Caco-2 (cell line): ENCODE results near the gene MTERF4. TPM values are rescaled to one million over a fixed set of nuclear protein-coding genes. Genes with fewer than 3 reads are reported as not detected.

Experiments
- BruUV-seq: library from RNA; stranded (reverse); fragments of 400-500 nt; replicated peaks from 2 replicates; lab custom pipeline; 2021; lab: Mats Ljungman, UMichigan
- CTCF ChIA-PET: fragments of 300-600 bp; sonication (Branson Sonifier 250); formaldehyde crosslinking; loops from one replicate; lab custom pipeline; 2022; ENCODE audit warnings: antibody characterized with exemption; lab: Charles Lee
- POLR2A ChIA-PET: fragments of 300-600 bp; sonication (Branson Sonifier 250); formaldehyde crosslinking; loops from one replicate; lab custom pipeline; 2022; ENCODE audit warnings: antibody characterized with exemption; lab: Charles Lee
- DNase-seq, 2 experiments: peaks; one replicate each; pipeline versions ENCODE4 v3.0.0 to v3.0.0-alpha.2; 2020 to 2022
- H3K27me3 ChIP-seq: replicated peaks from 2 replicates; pipeline ENCODE4 v1.6.0; 2011; ENCODE audit warnings: low read length; ENCODE audit not compliant: control insufficient read depth, insufficient read depth
- H3K36me3 ChIP-seq: 2 replicates; pipeline ENCODE4 v1.5.1; 2011; ENCODE audit warnings: low read length; ENCODE audit not compliant: control insufficient read depth, insufficient read depth
- H3K4me1 ChIP-seq: fragments of 250-450 bp; sonication (Bioruptor Pico); 2 replicates; pipeline ENCODE4 v1.5.1; 2020; ENCODE audit warnings: mild to moderate bottlenecking
- H3K4me3 ChIP-seq: 2 replicates; pipeline ENCODE4 v1.5.1; 2011; ENCODE audit warnings: low read depth, mild to moderate bottlenecking, control low read depth, low read length
- H3K9me3 ChIP-seq: fragments of 250-450 bp; sonication (Bioruptor Pico); 2 replicates; pipeline ENCODE4 v1.5.1; 2020; ENCODE audit warnings: mild to moderate bottlenecking, moderate library complexity
- H3K27ac Mint-ChIP-seq: one replicate; pipeline ENCODE4 v1.8.0; 2022; ENCODE audit warnings: mixed read lengths; ENCODE audit not compliant: unreplicated experiment
- H3K27me3 Mint-ChIP-seq: one replicate; pipeline ENCODE4 v1.8.0; 2022; ENCODE audit warnings: mixed read lengths; ENCODE audit not compliant: insufficient read depth, unreplicated experiment
- H3K36me3 Mint-ChIP-seq: one replicate; pipeline ENCODE4 v1.8.0; 2022; ENCODE audit warnings: mild to moderate bottlenecking, mixed read lengths; ENCODE audit not compliant: insufficient read depth, unreplicated experiment
- H3K4me1 Mint-ChIP-seq: one replicate; pipeline ENCODE4 v1.8.0; 2022; ENCODE audit warnings: low read depth, mixed read lengths; ENCODE audit not compliant: unreplicated experiment
- H3K4me3 Mint-ChIP-seq: one replicate; pipeline ENCODE4 v1.8.0; 2022; ENCODE audit warnings: mild to moderate bottlenecking, moderate library complexity, mixed read lengths; ENCODE audit not compliant: unreplicated experiment
- H3K9me3 Mint-ChIP-seq: one replicate; pipeline ENCODE4 v1.8.0; 2022; ENCODE audit warnings: mixed read lengths; ENCODE audit not compliant: unreplicated experiment
- CTCF ChIP-seq, 2 experiments: fragments of 200-600 bp in 1 of 2; IDR thresholded peaks; 1 replicate in 1 of 2; 2 replicates in 1 of 2; pipeline versions ENCODE4 v1.5.1 to v1.8.0; 2011 to 2022; ENCODE audit warnings: antibody characterized with exemption in 1 of 2, control low read depth in 1 of 2, inconsistent platforms in 1 of 2, low read depth in 1 of 2, low read length in 1 of 2, mild to moderate bottlenecking in 1 of 2, moderate library complexity in 1 of 2; ENCODE audit not compliant: insufficient read depth in 1 of 2, severe bottlenecking in 1 of 2, unreplicated experiment in 1 of 2
- intact Hi-C: fragments of 100-400 bp; cut with micrococcal nuclease; formaldehyde crosslinking; loops from one replicate; pipeline ENCODE4 v1.10.0; 2022; ENCODE audit not compliant: unreplicated experiment
- total RNA-seq: library from RNA; stranded (reverse); gene quantifications from 2 replicates; pipeline ENCODE4 v1.2.3, GENCODE V29; 2022

Gene MTERF4
- total RNA-seq, 1 experiment from 2014 or later, result 22.2 TPM

GRCh38 chr2:241084856-241085444 lies 17.1 kb downstream of the MTERF4 start:
- no peaks in the 10 kb centered on the region for H3K4me1 Mint-ChIP-seq
- no peak for DNase-seq
- intact Hi-C loops, result no loop called here
- BruUV-seq, result TSS peak; percentile 7
- peaks cover 13% of the 10 kb centered on the region for H3K36me3 Mint-ChIP-seq
- no peak overlapping the region for H3K27ac Mint-ChIP-seq
- H3K9me3 Mint-ChIP-seq, result no peaks in the 10 kb centered on the region
- no peak overlapping the region for H3K4me3 Mint-ChIP-seq
- POLR2A ChIA-PET, result interaction anchor here (0.5 kb wide), 1 partner anchor 65 kb away, joined by 3 read pairs; no protein-coding TSS in a partner anchor
- H3K36me3 ChIP-seq, result no peaks in the 10 kb centered on the region; the same call in 1 of the 2 replicates
- H3K27me3 ChIP-seq, result no peaks in the 10 kb centered on the region
- no peak for TF ChIP-seq CTCF (IDR thresholded peaks at IDR 0.05; ENCODE audit: insufficient read depth in 1 of 2, low read depth in 1 of 2, low read length in 1 of 2, severe bottlenecking in 1 of 2, unreplicated experiment in 1 of 2)
- H3K27me3 Mint-ChIP-seq, result no peaks in the 10 kb centered on the region
- no peaks in the 10 kb centered on the region for H3K9me3 ChIP-seq
- no peaks in the 10 kb centered on the region for H3K4me1 ChIP-seq
- CTCF ChIA-PET, result interaction anchor here (0.5 kb wide), 1 partner anchor 19 kb away, joined by 3 read pairs; no protein-coding TSS in a partner anchor
- H3K4me3 ChIP-seq, result no peak overlapping the region

- CTCF ChIA-PET, result no interaction called here
- no peaks in the 10 kb centered on the region for H3K4me1 Mint-ChIP-seq
- TF ChIP-seq CTCF (IDR thresholded peaks at IDR 0.05; ENCODE audit: insufficient read depth in 1 of 2, low read depth in 1 of 2, low read length in 1 of 2, severe bottlenecking in 1 of 2, unreplicated experiment in 1 of 2), result no peak
These were observed 19.0 kb downstream of the MTERF4 start for GRCh38 chr2:241083091-241083415.

GRCh38 chr2:241082341-241083090 lies 19.6 kb downstream of the MTERF4 start:
- intact Hi-C loops, result no loop called here
- no peak for DNase-seq
- Mint-ChIP-seq H3K36me3 (no peaks in the 10 kb centered on the region), H3K27ac (no peak overlapping the region), H3K4me1 (no peaks in the 10 kb centered on the region), H3K4me3 (no peak overlapping the region), H3K9me3 (no peaks in the 10 kb centered on the region), H3K27me3 (no peaks in the 10 kb centered on the region)
- ChIA-PET POLR2A (no interaction called here), CTCF (no interaction called here)
- no peak overlapping the region for H3K4me3 ChIP-seq
- H3K27me3 ChIP-seq, result no peaks in the 10 kb centered on the region
- TF ChIP-seq CTCF (IDR thresholded peaks at IDR 0.05; ENCODE audit: insufficient read depth in 1 of 2, low read depth in 1 of 2, low read length in 1 of 2, severe bottlenecking in 1 of 2, unreplicated experiment in 1 of 2), result no peak
- H3K9me3 ChIP-seq, result no peaks in the 10 kb centered on the region
- no TSS peak for BruUV-seq
- H3K4me1 ChIP-seq, result no peaks in the 10 kb centered on the region
- no peaks in the 10 kb centered on the region for H3K36me3 ChIP-seq

More at GRCh38 chr2:241083091-241083415, 19.0 kb downstream of the MTERF4 start:
- Histone ChIP-seq H3K27me3 (no peaks in the 10 kb centered on the region), H3K36me3 (no peaks in the 10 kb centered on the region), H3K4me1 (no peaks in the 10 kb centered on the region), H3K9me3 (no peaks in the 10 kb centered on the region), H3K4me3 (no peak overlapping the region)
- intact Hi-C loops, result no loop called here
- no peak for DNase-seq
- Mint-ChIP-seq H3K27ac (no peak overlapping the region), H3K36me3 (no peaks in the 10 kb centered on the region), H3K27me3 (no peaks in the 10 kb centered on the region), H3K9me3 (no peaks in the 10 kb centered on the region), H3K4me3 (no peak overlapping the region)
- POLR2A ChIA-PET, result no interaction called here
- BruUV-seq, result no TSS peak
